ENCODE measurements around the gene CEP20. TPM values are rescaled to one million over a fixed set of nuclear protein-coding genes. Genes with fewer than 3 reads are reported as not detected.

Gene CEP20
- polyA plus RNA-seq, 1 of the 3 experiments (the other 2 are of a cell fraction) = 14.8 TPM

GRCh38 chr16:15894571-15895374 is 6.4 kb upstream of the CEP20 start:
- 89% methylated on average over 7 of the region's 7 CpGs for WGBS (ENCODE audit: low lambda C conversion rate)

GRCh38 chr16:15891508-15891907 is 3.1 kb upstream of the CEP20 start:
- Histone ChIP-seq H3F3A (replicated peaks; ENCODE audit: insufficient read depth) (no peaks in the 10 kb centered on the region), H3K4me1 (ENCODE audit: control insufficient read depth in 1 of 2, insufficient read depth in 2 of 2, low read depth in 1 of 2, low read length in 1 of 2) (peaks cover 5 to 7% of the 10 kb centered on the region in 2 experiments; a peak in 2 of 4 replicates), H4K20me1 (ENCODE audit: insufficient read depth) (no peaks in the 10 kb centered on the region), H2AFZ (ENCODE audit: low read depth) (no peak overlapping the region), H3K27ac (ENCODE audit: low read depth in 2 of 2, low read length in 1 of 2) (no peak overlapping the region), H3K4me2 (no peak overlapping the region), H3K9me3 (no peaks in the 10 kb centered on the region), H3K9me2 (no peaks in the 10 kb centered on the region), H3K27me3 (ENCODE audit: insufficient read depth) (no peaks in the 10 kb centered on the region), H3K79me2 (ENCODE audit: insufficient read depth) (peaks cover 19% of the 10 kb centered on the region), H3K36me3 (replicated peaks in 1 of 2; ENCODE audit: control insufficient read depth in 1 of 2, insufficient read depth in 2 of 2, low read length in 1 of 2) (no peaks in the 10 kb centered on the region), H3K4me3 (ENCODE audit: low read depth in 2 of 2, low read length in 1 of 2) (no peak overlapping the region), H3K9ac (no peak overlapping the region)
- POLR2A ChIA-PET = no interaction called here
- TF ChIP-seq SIN3A (IDR thresholded peaks at IDR 0.05; ENCODE audit: borderline replicate concordance, low read depth, low read length) (no peak), FOSL2 (IDR thresholded peaks at IDR 0.05; ENCODE audit: borderline replicate concordance, low read depth) (no peak), GABPA (IDR thresholded peaks at IDR 0.05; ENCODE audit: low read depth) (no peak), USF1 (IDR thresholded peaks at IDR 0.05; ENCODE audit: borderline replicate concordance, low read depth) (no peak), TCF12 (IDR thresholded peaks at IDR 0.05) (no peak), POLR2AphosphoS5 (IDR thresholded peaks at IDR 0.05; ENCODE audit: low read depth, low read length) (no peak), RAD21 (IDR thresholded peaks at IDR 0.05; ENCODE audit: low read length) (no peak), IRF3 (IDR thresholded peaks at IDR 0.05; ENCODE audit: low read depth, low read length) (no peak), CTCF (IDR thresholded peaks at IDR 0.05) (no peak), USF2 (IDR thresholded peaks at IDR 0.05; ENCODE audit: borderline replicate concordance, low read depth, low read length) (no peak), TEAD4 (IDR thresholded peaks at IDR 0.05; ENCODE audit: borderline replicate concordance, insufficient read depth) (no peak), YY1 (IDR thresholded peaks at IDR 0.05; ENCODE audit: low read depth) (no peak)
- 77% methylated on average over 3 of the region's 3 CpGs for WGBS (ENCODE audit: low lambda C conversion rate)
- no peak for DNase-seq
- CTCF ChIA-PET = no interaction called here

More at GRCh38 chr16:15894571-15895374, 6.4 kb upstream of the CEP20 start:
- H3K27me3 ChIP-seq (ENCODE audit: insufficient read depth) = no peaks in the 10 kb centered on the region
- CTCF ChIA-PET = interaction anchor here (0.6 to 1.8 kb wide), 2 partner anchors 20 to 903 kb away, joined by 3 to 6 read pairs; no protein-coding TSS in a partner anchor
- no peak overlapping the region for H2AFZ ChIP-seq (ENCODE audit: low read depth)
- POLR2A ChIA-PET = no interaction called here
- no peak overlapping the region for H3K4me3 ChIP-seq (ENCODE audit: low read depth in 2 of 2, low read length in 1 of 2)
- no peak overlapping the region for H3K9ac ChIP-seq
- no peaks in the 10 kb centered on the region for H3K9me2 ChIP-seq
- peaks cover 6% of the 10 kb centered on the region for H3F3A ChIP-seq (replicated peaks; ENCODE audit: insufficient read depth)
- no peak overlapping the region for H3K4me2 ChIP-seq
- no peak overlapping the region for H3K27ac ChIP-seq (ENCODE audit: low read depth in 2 of 2, low read length in 1 of 2)
- no peaks in the 10 kb centered on the region for H3K9me3 ChIP-seq
- H4K20me1 ChIP-seq (ENCODE audit: insufficient read depth) = no peaks in the 10 kb centered on the region
- no peaks in the 10 kb centered on the region for H3K79me2 ChIP-seq (ENCODE audit: insufficient read depth)
- H3K36me3 ChIP-seq (replicated peaks in 1 of 2; ENCODE audit: control insufficient read depth in 1 of 2, insufficient read depth in 2 of 2, low read length in 1 of 2) = no peaks in the 10 kb centered on the region
- TF ChIP-seq FOXM1 (IDR thresholded peaks at IDR 0.05; ENCODE audit: low read depth) (no peak), GABPA (IDR thresholded peaks at IDR 0.05; ENCODE audit: low read depth) (no peak), ELF1 (IDR thresholded peaks at IDR 0.05) (no peak), RXRA (IDR thresholded peaks at IDR 0.05; ENCODE audit: borderline replicate concordance, low read depth) (no peak), NFIC (IDR thresholded peaks at IDR 0.05; ENCODE audit: borderline replicate concordance) (no peak), FOSL2 (IDR thresholded peaks at IDR 0.05; ENCODE audit: borderline replicate concordance, low read depth) (no peak), PBX3 (IDR thresholded peaks at IDR 0.05) (no peak), NRF1 (IDR thresholded peaks at IDR 0.05; ENCODE audit: low read depth, low read length) (no peak), JUND (IDR thresholded peaks at IDR 0.05) (no peak), POLR2AphosphoS5 (IDR thresholded peaks at IDR 0.05; ENCODE audit: low read depth, low read length) (no peak), TCF12 (IDR thresholded peaks at IDR 0.05) (no peak), MXI1 (IDR thresholded peaks at IDR 0.05; ENCODE audit: low read depth, low read length) (no peak), TAF1 (IDR thresholded peaks at IDR 0.05; ENCODE audit: borderline replicate concordance, low read depth, low read length) (no peak), MAX (IDR thresholded peaks at IDR 0.05; ENCODE audit: low read depth) (no peak), TEAD4 (IDR thresholded peaks at IDR 0.05; ENCODE audit: borderline replicate concordance, insufficient read depth) (no peak), FOXJ3 (CRISPR knock-in tag; IDR thresholded peaks at IDR 0.05) (no peak)
- no peak for DNase-seq
- H3K4me1 ChIP-seq (ENCODE audit: control insufficient read depth in 1 of 2, insufficient read depth in 2 of 2, low read depth in 1 of 2, low read length in 1 of 2) = no peaks in the 10 kb centered on the region
